GM23248 (cell line): Measurements from ENCODE around the gene CYP2C8.

Experiments
- EZH2 ChIP-seq: fragments of 200-600 bp; sonication (generic); IDR thresholded peaks from 2 replicates; pipeline ENCODE4 v1.6.1; 2018; ENCODE audit warnings: antibody characterized with exemption, mild to moderate bottlenecking; ENCODE audit not compliant: insufficient read depth, poor library complexity, severe bottlenecking
- EZH2phosphoT487 ChIP-seq: fragments of 200-600 bp; sonication (generic); IDR thresholded peaks from 2 replicates; pipeline ENCODE4 v1.6.1; 2018; ENCODE audit warnings: antibody characterized with exemption, moderate library complexity, mild to moderate bottlenecking, low read depth; ENCODE audit not compliant: insufficient read depth

DNA sequence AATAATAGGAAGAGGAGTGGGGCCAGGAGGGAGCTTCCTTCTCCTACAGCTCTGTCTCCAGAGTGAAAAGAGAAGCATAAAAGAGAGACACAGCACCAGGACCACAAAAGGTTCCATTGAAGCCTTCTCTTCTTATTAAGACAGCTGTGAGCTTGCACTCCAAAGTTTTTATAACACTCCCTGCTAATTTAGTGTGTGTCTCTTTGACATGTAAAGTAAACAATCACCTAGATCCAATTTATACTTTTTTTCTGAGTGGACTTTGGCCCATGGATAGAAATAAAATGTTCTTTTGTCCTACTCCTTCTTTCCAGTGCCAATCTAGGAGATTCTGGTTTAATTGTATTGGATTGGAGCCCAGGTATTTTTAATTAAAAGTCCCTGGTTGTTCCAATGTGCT is at the start of gene CYP2C8:
- TF ChIP-seq EZH2 (no peak), EZH2phosphoT487 (no peak)
